ENCODE results near the gene COG5. TPM values are rescaled to one million over a fixed set of nuclear protein-coding genes. Genes with fewer than 3 reads are reported as not detected.

COG5 gene
- total and polyA plus RNA-seq, 2 experiments from 2014 or later: 15.4 to 36.5 TPM

- Mint-ChIP-seq H3K36me3 (ENCODE audit: low read depth) (peaks cover 13% of the 10 kb centered on the region), H3K4me1 (peaks cover 48% of the 10 kb centered on the region), H3K27ac (peak overlapping the region; percentile 30; the same call in 1 of the 2 replicates), H3K27me3 (ENCODE audit: insufficient read depth, low read depth, poor library complexity) (peaks cover 10% of the 10 kb centered on the region), H3K4me3 (no peak overlapping the region), H3K9me3 (peaks cover 14% of the 10 kb centered on the region)
- TF ChIP-seq CREB1 (CRISPR knock-in tag; IDR thresholded peaks at IDR 0.05; ENCODE audit: low read depth) (no peak), ZNF462 (CRISPR knock-in tag; IDR thresholded peaks at IDR 0.05) (no peak), EZH2 (IDR thresholded peaks at IDR 0.05; ENCODE audit: low read depth, unreplicated experiment) (no peak), JUNB (IDR thresholded peaks at IDR 0.05; ENCODE audit: unreplicated experiment) (no peak)
- TF ChIP-seq, protein P1, sequence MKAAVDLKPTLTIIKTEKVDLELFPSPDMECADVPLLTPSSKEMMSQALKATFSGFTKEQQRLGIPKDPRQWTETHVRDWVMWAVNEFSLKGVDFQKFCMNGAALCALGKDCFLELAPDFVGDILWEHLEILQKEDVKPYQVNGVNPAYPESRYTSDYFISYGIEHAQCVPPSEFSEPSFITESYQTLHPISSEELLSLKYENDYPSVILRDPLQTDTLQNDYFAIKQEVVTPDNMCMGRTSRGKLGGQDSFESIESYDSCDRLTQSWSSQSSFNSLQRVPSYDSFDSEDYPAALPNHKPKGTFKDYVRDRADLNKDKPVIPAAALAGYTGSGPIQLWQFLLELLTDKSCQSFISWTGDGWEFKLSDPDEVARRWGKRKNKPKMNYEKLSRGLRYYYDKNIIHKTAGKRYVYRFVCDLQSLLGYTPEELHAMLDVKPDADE (IDR thresholded peaks at IDR 0.05): no peak
- H4K20me1 ChIP-seq (replicated peaks; ENCODE audit: insufficient read depth): no peaks in the 10 kb centered on the region
- no peaks in the 10 kb centered on the region for H3K79me2 ChIP-seq (replicated peaks; ENCODE audit: insufficient read depth)
- DNase-seq (ENCODE audit: low spot score) (peak; percentile 3), ATAC-seq (no peak)
- no peak overlapping the region for H2AFZ ChIP-seq
- H3K27me3 ChIP-seq (ENCODE audit: insufficient read depth): no peaks in the 10 kb centered on the region
- H3K4me2 ChIP-seq: peak overlapping the region; percentile 42; the same call in 1 of the 2 replicates
- H3K9me2 ChIP-seq (ENCODE audit: insufficient read depth): no peaks in the 10 kb centered on the region
- no peaks in the 10 kb centered on the region for H3K36me3 ChIP-seq (ENCODE audit: insufficient read depth)
- H3K4me1 ChIP-seq (ENCODE audit: insufficient read depth): peaks cover 26% of the 10 kb centered on the region
- no peaks in the 10 kb centered on the region for H3F3A ChIP-seq (replicated peaks; ENCODE audit: low read depth)
- H3K27ac ChIP-seq (ENCODE audit: low read depth): no peak overlapping the region
- H3K4me3 ChIP-seq: no peak overlapping the region
Measured at GRCh38 chr7:107387573-107388219, 176.0 kb downstream of the COG5 start.
